ENCODE results near the gene TECPR2. TPM values are rescaled to one million over a fixed set of nuclear protein-coding genes. Genes with fewer than 3 reads are reported as not detected.
"Not testable (repeated sequence)": the region's sequence is repeated elsewhere in the genome, so short reads cannot be mapped to it uniquely, and the experiment has no call there.

Gene TECPR2
- total and polyA plus RNA-seq, 8 donors, result 11.6 to 30.1 (median 16.2) TPM

GRCh38 chr14:102351023-102351422 is 11.7 kb upstream of the TECPR2 start:
- peak in 1 of 4 donors; percentile 18 for DNase-seq
- peaks cover 0 to 32% of the 10 kb centered on the region in 2 donors for H3K4me1 ChIP-seq
- no peak overlapping the region for H3K4me3 ChIP-seq
- H3K36me3 ChIP-seq, result peaks cover 3 to 83% of the 10 kb centered on the region in 2 donors
- H3K9me3 ChIP-seq, result no peaks in the 10 kb centered on the region
- H3K27me3 ChIP-seq, result no peaks in the 10 kb centered on the region
- intact Hi-C loops (cut with DNase I), result no loop called here
- TF ChIP-seq CTCF (IDR thresholded peaks at IDR 0.05), result no peak
- ATAC-seq, result no peak
- H3K27ac ChIP-seq, result peak overlapping the region in 1 of 2 donors; percentile 90

DNA sequence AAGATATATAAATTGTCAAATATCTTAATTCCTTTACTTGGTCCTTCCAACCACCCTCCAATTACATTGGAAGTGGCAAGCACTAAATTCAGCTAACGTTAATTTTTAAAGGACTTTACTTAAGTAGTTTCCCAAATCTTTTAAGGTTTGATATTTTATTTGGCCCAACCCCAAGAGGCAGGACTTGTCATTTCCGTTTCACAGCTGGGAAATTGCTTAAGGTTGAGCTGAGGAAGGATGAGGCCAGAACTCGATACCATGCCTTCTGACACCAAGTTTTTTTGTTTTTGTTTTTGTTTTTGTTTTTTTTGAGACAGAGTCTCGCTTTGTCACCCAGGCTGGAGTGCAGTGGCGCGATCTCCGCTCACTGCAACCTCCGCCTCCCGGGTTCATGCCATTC is 11.1 kb upstream of the TECPR2 start:
- Histone ChIP-seq H3K36me3 (peaks cover 3 to 83% of the 10 kb centered on the region in 2 donors), H3K27ac (peak overlapping the region in 1 of 2 donors; percentile 90), H3K4me1 (peaks cover 0 to 32% of the 10 kb centered on the region in 2 donors)
- H3K4me3 ChIP-seq; ATAC-seq; intact Hi-C loops (cut with DNase I); H3K27me3 ChIP-seq; H3K9me3 ChIP-seq; DNase-seq: not testable (repeated sequence)

DNA sequence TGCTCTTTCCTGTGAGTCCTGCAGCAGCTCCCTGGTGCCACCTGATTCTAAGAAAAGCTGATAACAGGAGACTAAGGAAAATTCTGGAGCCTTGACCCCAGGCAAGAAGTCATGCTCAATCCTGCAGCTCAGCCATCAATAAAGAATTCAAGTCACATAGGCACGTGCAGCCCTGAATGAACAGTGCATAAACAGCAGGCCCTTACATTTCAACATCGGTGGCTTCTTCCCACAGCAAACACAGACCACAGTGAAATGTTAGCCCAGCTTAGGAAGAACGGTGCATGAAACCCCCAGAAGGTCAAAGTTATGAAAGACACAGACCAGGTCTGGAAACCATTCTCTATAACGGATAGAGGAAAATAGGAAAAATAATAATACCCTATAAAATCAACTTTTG is 10.5 kb upstream of the TECPR2 start:
- ATAC-seq (no peak), DNase-seq (no peak)
- Histone ChIP-seq H3K9me3 (no peaks in the 10 kb centered on the region), H3K27me3 (no peaks in the 10 kb centered on the region), H3K36me3 (peaks cover 3 to 83% of the 10 kb centered on the region in 2 donors), H3K27ac (peak overlapping the region in 1 of 2 donors; percentile 90), H3K4me1 (peaks cover 0 to 32% of the 10 kb centered on the region in 2 donors), H3K4me3 (no peak overlapping the region)
- intact Hi-C loops (cut with DNase I), result no loop called here
- no peak for TF ChIP-seq CTCF (IDR thresholded peaks at IDR 0.05)

GRCh38 chr14:102353126-102353619 is 9.6 kb upstream of the TECPR2 start:
- peaks cover 3 to 83% of the 10 kb centered on the region in 2 donors for H3K36me3 ChIP-seq
- DNase-seq, result no peak
- peaks cover 0 to 32% of the 10 kb centered on the region in 2 donors for H3K4me1 ChIP-seq
- no peak overlapping the region for H3K4me3 ChIP-seq
- no peaks in the 10 kb centered on the region for H3K27me3 ChIP-seq
- no peak for ATAC-seq
- peak overlapping the region in 1 of 2 donors; percentile 90 for H3K27ac ChIP-seq
- intact Hi-C loops (cut with DNase I), result no loop called here
- no peaks in the 10 kb centered on the region for H3K9me3 ChIP-seq
- no peak for TF ChIP-seq CTCF (IDR thresholded peaks at IDR 0.05)

DNA sequence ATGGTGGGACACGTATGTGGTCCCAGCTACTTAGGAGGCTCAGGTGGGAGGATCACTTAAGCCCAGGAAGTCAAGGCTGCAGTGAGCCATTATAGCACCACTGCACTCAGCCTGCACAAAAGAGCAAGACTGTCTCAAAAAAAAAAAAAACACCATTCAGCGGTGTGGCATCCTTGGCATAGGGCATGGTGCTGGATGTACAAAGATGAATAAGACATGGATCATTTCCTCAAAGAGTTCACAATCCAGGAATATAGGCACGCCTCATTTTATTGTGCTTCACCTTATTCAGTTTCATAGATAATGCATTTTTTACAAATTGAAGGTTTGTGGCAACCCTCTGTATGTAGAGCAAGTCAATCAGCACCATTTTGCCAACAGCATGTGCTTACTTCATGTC is 6.5 kb upstream of the TECPR2 start:
- Histone ChIP-seq H3K27me3 (no peaks in the 10 kb centered on the region), H3K4me1 (peaks cover under 1 to 25% of the 10 kb centered on the region in 2 donors), H3K36me3 (peaks cover 0 to 74% of the 10 kb centered on the region in 2 donors), H3K27ac (no peak overlapping the region), H3K9me3 (no peaks in the 10 kb centered on the region), H3K4me3 (no peak overlapping the region)
- ATAC-seq (no peak), DNase-seq (no peak)
- TF ChIP-seq CTCF (IDR thresholded peaks at IDR 0.05), result no peak
- intact Hi-C loops (cut with DNase I), result no loop called here

DNA sequence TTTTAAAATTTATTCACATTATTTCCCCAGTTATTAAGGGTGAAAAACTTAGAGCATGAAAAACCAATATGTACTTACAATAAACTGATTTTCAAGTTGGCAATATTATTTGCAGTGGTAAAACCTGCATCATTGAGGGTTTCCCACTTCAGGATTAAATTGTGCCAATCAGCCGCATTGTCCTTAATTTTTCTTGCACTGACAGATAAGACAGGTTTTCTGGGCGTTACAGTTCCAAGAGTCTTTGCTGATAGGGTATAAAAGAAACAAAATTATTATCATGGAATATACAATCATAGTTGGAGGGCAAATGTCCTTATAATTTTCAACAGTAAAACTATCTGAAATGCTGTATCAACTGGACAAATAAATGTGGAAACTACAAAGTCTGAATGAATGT is 3.4 kb upstream of the TECPR2 start:
- Histone ChIP-seq H3K36me3 (peaks cover 0 to 49% of the 10 kb centered on the region in 2 donors), H3K27me3 (no peaks in the 10 kb centered on the region), H3K4me1 (peaks cover 18 to 23% of the 10 kb centered on the region in 2 donors), H3K9me3 (no peaks in the 10 kb centered on the region), H3K27ac (no peak overlapping the region), H3K4me3 (no peak overlapping the region)
- intact Hi-C loops (cut with DNase I), result no loop called here
- DNase-seq (no peak), ATAC-seq (no peak)
- TF ChIP-seq CTCF (IDR thresholded peaks at IDR 0.05), result no peak
